Subcutaneous adipose tissue (tissue), 4 donors: ENCODE measurements around the gene GABRA5. TPM values are rescaled to one million over a fixed set of nuclear protein-coding genes. Genes with fewer than 3 reads are reported as not detected.

Experiments used
- total RNA-seq, 4 donors: library from RNA; depleted of rRNA; stranded (reverse); fragments of >200 nt; gene quantifications; one replicate each; pipeline ENCODE4 v1.1.0, GENCODE V29; 2016
- TF ChIP-seq, protein P1 (sequence below): fragments of 450-650 bp; IDR thresholded peaks from one replicate; pipeline ENCODE4 v1.5.1; 2016; ENCODE audit warnings: low read depth, mild to moderate bottlenecking, control low read depth, antibody characterized with exemption, moderate library complexity

Gene GABRA5
- total RNA-seq, 4 donors from 2014 or later = not detected

DNA sequence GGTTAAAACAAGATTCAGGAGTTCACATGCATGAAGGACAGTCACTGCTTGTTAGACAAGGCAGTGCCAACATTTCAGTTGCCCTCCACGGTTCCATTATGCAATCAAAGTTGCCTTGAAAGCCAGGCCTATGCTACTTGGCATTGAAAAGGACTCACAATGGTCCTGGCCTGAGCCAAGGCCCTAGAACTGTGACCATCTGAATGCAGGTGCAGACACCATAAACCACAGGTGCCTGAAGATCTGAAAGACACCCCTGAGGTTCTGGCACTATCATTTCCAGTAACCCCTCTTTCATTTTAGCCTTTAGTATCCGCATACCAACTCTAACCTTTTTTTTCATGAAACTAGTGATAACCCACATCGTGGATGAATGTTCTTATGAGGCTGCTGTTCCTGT is 2.8 kb downstream of the GABRA5 start:
- TF ChIP-seq, protein P1, sequence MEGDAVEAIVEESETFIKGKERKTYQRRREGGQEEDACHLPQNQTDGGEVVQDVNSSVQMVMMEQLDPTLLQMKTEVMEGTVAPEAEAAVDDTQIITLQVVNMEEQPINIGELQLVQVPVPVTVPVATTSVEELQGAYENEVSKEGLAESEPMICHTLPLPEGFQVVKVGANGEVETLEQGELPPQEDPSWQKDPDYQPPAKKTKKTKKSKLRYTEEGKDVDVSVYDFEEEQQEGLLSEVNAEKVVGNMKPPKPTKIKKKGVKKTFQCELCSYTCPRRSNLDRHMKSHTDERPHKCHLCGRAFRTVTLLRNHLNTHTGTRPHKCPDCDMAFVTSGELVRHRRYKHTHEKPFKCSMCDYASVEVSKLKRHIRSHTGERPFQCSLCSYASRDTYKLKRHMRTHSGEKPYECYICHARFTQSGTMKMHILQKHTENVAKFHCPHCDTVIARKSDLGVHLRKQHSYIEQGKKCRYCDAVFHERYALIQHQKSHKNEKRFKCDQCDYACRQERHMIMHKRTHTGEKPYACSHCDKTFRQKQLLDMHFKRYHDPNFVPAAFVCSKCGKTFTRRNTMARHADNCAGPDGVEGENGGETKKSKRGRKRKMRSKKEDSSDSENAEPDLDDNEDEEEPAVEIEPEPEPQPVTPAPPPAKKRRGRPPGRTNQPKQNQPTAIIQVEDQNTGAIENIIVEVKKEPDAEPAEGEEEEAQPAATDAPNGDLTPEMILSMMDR = no peak

DNA sequence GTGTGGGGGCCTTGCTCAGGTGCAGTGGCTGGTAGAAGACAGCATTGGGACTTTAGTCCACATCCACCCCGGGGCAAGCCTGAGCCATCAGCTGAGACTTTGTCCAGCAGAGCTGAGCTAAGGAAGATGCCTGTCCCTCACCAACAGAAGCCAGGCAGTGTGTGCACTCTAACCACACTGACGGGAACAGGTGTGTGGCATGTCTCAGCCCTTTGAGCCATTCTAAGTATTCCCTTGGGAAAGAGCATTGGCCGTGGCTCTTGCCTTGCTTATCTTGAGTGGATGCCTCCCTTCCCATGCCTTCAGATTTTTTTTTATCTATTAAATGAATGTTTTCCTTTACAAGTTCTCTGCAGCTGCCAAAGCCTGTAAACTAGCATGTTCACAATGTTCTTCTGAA is 3.5 kb downstream of the GABRA5 start:
- TF ChIP-seq, protein P1 = no peak

DNA sequence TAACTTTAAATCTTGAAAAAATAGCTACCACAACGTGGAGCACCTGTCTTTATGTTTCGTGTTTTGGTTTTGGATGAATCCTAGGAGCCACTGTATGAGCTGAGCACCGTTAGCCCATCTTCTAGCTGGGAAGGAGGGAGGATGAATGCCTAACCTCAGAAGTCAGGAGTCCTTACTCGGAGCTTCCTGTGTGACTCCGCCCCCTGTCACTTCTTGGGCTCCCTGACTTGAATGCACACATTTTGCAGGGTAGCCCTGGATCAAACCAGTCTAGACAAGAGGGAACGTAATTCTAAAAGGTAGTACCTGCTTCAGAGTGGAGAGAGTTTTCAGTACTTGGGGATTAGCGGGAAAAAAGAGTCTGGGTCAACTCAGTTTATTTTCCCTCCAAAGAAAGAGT is 5.3 kb downstream of the GABRA5 start:
- TF ChIP-seq, protein P1 = no peak

DNA sequence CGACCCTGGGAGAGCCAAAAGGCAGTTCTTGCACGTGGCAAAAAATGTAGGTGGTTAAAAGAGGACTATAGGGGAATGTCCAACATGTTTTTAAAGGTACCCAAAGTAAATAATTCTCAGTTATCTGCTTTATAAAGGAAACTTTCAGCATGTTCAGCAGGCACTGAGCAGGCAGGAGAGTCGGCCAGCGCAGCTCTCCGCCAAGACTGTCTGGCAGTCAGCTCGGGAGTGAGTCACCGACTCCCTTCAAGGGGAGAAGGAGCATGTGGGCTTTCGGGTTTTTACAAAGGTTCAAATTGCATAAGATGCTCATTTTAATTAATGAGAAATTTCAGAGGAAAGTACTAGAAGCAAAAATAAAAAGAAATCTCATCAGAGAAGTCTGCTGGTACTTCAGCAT is 7.0 kb downstream of the GABRA5 start:
- TF ChIP-seq, protein P1 = no peak

DNA sequence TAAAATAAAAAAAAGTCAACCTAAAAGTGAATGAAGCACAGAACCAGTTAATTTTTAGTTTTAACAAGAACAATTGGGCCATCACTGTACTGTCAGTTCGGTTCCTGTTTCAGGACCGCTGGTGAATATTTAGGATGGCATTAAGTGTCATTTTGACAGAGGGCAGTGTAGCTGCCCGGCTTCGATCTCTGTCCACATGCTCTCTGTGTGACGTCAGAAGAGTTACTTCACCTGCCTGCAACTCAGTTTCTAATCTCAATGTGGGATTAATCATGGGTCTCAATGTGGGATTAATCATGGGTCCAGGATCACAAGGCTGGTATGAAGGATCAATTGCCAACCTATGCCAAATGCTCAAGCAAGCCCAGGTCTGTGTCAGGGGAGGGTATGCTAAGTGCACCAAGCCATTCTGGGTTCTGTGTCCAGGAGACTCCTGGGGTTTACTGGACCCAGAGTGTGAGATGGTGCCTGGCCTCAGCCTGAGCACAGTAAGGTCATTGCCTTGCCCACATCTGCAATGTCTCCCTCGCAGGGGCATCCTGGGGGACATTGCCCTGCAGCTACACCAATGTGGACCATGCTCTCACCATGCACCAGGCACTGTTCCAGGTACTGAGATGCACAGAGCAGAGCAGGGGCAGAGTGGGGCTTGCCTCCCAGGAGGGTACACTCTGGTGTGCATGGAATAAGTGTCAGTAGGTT is 8.1 kb downstream of the GABRA5 start:
- TF ChIP-seq, protein P1 = no peak

DNA sequence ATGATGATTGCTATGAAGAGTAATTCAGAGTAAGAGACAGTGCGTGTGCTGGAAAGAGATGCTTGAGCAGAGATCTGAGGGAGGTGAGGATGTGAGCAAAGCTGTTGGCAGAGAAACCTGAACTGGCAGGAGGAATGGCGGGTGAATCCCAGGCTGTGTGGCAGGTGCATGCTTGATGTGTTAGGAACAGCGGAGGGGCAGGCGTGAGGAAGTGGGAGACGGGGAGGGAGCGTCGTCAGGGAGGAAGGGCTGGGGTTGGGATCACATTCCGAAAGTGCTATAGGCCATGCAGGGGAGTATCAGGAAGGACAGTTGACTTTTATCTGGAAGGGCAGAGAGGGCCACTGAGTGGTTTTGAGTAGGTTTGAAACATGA is 8.6 kb downstream of the GABRA5 start:
- TF ChIP-seq, protein P1 = no peak

DNA sequence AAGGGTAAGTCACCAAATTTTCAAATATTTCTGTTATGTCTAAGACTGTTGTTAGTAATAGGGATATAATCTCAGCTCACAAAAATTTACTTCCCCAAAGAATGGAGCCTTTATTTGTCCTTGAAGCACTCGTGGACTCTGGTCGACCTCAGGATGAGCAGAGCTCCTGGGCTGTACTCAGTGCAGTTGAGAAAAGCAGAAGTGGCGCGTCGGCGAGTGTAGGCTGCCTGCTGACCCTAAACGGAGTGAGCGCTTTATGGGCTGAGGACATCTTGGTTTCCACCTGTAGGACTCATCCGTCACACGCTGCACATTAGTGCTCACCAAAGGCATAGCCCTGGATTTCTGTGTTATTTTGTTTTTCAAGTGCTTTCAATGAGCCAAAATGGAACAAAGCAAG is 11.0 kb downstream of the GABRA5 start:
- TF ChIP-seq, protein P1 = no peak
